NCI-H1930 (cell line): ENCODE measurements around the gene FABP2.
"Not testable (repeated sequence)": the region's sequence is repeated elsewhere in the genome, so short reads cannot be mapped to it uniquely, and the experiment has no call there.

ENCODE experiments used
- DNase-seq, 2 experiments: peaks; one replicate each; lab custom pipeline; 2025; lab: John Stamatoyannopoulos, UW

FABP2 gene

DNA sequence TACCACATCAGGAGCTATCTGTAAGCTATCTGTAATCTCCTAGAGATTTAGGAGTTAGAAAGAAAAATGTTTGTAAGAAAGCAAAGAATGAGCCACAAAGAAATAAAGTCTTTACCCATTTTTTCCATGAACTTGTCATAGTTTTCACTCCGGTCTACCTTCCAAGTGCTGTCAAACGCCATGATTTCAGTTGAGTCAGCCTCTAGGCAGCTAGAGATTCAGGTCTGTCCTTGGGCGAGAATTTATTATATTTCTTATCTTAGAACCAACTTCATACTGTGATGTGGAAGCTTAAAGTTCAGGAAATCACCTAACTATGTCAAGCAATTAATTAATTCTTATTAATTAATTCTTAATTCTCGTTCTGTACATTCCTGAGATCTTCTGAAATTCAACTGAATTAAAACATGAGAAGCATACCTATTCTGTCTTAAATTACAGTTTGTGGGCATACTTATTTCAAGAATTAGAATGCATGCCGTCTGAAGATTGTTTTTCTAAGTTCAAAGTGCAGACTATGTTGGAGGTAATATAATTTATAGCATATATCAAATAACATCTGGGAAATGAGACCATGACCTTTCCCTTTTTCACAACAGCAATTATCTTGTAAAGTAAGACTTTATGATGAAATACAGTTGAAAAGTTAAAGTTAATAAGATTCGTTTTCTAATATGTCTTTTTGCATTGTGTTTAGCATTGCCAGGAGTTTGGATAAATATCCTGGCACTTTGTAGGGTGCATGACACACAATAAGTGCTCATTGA, at the start of gene FABP2:
Gene FABP2 (minus strand): TSS at position 218 of the 767 bp plus-strand sequence. CDS start 36 bp downstream, at position 182.
- no peak for DNase-seq

GRCh38 chr4:119370951-119371683, 49.2 kb upstream of the FABP2 start:
- not testable (repeated sequence) for DNase-seq

- DNase-seq: not testable (repeated sequence)
Measured at GRCh38 chr4:119370392-119370791, 48.5 kb upstream of the FABP2 start.

DNA sequence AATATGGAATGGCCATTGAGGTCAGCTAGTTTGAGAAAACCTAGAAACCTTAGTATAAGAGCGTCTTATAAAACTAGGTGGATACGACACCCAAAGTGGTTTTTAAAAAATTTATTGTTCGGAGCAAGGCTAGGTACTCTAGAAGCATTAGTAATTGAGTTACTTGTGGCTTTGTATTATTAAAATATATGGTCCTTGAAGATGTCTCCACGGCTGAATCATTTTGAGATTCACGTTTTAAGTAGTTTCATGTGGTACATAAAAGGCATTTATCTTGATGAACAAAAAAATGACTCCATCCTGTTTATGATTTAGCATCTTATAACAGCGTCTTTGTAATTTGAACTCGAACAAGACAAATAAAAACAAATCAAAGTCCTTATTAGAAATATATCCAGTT, 44.9 kb upstream of the FABP2 start:
- not testable (repeated sequence) for DNase-seq

DNA sequence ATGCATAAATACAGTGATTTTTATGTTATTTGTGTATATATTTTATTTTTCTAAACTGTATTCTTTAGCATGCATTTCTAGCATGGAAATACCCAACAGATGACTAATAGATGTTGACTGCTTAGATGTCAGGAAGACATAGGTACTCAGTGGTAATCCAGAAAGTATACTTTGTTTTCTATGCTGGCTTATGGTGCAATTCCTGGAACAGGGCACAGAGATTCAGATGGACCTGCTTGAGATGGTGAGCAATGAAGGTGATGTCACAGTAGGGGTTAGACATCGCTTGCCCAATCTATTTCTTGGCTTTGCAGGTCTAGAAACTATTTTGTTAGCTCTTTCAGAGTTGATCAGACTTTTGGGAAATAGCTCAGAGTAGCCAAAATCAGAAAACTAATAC, 42.3 kb upstream of the FABP2 start:
- not testable (repeated sequence) for DNase-seq

DNA sequence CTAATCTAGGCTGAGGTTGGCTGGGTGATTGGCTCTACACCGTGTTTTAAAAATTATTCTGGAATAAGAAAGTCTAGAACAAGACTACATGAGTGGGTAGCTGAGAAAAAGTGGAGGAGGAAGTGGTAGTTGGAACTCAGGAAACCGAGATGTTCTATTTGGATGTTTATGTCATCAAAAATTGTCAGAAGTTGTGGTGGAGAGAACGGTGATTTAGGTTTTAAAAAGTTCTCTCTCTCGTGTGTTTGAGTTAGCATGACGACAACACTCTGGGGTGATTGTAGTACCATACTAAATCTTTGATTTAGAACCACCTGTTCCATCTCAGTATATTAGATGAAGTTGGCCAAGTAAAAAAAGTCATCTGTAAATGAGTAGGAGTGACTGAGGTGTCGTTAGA, 41.4 kb upstream of the FABP2 start:
- not testable (repeated sequence) for DNase-seq

DNA sequence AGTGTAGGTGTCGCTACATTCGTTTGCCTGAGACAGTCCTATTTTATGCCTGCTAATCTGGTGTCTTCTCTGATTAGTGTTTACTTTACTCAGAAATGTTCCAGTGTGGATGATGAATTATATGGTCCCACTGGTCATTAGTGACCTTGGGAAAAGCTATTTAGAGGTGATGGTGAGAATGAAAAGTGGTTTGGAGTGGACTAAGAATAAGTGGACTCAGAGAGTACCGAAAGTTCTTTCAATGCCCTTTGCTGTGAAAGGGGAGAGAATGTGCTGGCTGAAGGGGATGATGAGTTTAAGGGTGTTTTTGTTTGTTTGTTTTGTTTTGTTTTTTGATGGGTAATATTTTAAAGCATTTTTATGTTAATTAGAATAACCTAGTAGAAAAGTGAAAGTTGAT, 40.5 kb upstream of the FABP2 start:
- DNase-seq: not testable (repeated sequence)

DNA sequence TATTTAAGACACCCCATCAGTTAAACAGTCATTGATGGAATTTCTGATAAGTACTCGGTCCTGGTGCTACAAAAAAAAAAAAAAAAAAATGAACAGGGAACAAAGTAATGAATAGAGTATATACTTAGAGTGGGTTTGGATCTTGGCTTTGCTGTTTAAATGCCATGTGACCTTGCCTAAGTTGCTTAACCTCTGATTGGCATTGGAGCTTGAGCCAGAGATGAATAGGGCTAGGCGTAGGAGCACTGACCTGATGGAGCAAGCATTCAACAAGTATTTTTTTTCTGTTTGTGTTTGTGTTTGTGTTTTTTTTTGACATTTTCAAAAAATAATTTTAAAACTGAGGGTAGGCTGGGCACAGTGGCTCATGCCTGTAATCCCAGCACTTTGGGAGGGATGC, 37.9 kb upstream of the FABP2 start:
- not testable (repeated sequence) for DNase-seq

GRCh38 chr4:119356796-119357195, 34.9 kb upstream of the FABP2 start:
- DNase-seq: not testable (repeated sequence)

DNA sequence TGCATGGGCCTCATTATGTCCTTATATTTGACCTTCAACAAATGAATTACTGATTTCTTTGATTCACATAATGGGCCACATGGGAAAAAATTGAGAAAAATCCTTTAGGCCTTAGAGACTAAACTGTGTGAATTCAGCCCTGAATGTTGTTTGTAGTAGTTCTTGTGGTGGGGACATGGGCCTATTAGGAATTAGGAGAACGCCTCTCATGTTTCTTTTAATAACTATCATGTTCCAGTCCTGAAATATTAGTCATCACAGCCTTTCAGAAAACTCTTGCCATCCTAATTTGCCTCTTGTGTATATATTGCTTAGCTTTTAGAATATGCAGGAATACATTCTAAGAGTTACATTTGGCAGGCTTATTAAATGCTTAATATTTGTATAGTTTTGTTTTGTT, 34.1 kb upstream of the FABP2 start:
- not testable (repeated sequence) for DNase-seq

DNA sequence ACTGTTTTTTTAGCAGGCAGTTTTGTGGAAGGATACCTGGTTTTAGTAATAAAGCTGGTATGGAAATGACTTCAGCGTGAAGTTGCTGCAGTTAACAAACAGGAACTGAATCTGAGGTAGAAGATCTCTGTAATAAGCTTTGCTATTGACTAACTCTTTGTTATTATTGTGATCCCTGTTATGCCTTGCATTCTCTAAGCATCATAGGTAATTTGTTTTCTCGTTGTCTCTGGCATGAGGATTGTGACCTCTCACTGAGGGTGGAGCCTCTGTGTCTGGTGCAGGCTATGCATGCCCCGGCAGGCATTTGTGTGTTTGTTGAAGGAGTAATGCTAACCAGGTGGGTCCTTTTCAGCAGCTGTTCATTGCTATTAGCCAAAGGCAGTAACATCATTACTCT, 31.4 kb upstream of the FABP2 start:
- DNase-seq: peak; percentile 50 to 62

DNA sequence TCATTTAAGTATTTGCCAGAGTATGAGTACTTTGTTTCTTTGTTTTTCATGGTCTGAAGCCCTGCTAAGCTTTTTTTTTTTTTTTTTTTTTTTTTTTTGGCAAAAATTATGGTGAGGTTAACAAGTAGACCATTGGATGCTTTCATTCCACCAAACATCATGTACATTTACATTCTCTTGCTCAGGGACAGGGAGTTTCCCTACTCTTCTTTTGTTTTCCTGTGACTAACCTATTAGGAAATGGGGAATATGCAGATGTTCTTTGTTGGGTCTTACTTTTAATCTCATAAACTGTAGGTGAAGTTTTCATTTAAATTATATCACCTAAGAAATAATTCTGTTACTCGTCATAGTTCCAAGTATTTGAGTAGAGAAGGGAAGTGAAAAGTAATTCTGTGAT, 26.2 kb upstream of the FABP2 start:
- DNase-seq: not testable (repeated sequence)

DNA sequence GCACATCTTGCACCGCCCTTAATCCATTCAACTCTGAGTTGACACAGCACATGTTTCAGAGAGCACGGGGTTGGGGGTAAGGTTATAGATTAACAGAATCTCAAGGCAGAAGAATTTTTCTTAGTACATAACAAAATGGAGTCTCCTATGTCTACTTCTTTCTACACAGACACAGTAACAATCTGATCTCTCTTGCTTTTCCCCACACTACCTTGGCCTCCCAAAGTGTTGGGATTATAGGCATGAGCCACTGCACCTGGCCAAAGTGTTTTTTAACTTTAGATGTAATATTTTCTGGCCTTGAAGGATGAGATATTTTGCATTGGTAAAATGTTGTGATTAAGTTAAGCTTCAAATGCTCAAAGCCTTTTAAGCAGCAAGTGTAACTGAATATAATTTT, 21.4 kb upstream of the FABP2 start:
- DNase-seq: not testable (repeated sequence)

- DNase-seq: not testable (repeated sequence)
Measured at GRCh38 chr4:119339895-119340294, 18.0 kb upstream of the FABP2 start.

- no peak for DNase-seq
Measured at GRCh38 chr4:119337010-119337409, 15.1 kb upstream of the FABP2 start.

GRCh38 chr4:119336332-119336979, 14.5 kb upstream of the FABP2 start:
- not testable (repeated sequence) for DNase-seq

GRCh38 chr4:119329835-119330620, 8.1 kb upstream of the FABP2 start:
- no peak for DNase-seq

GRCh38 chr4:119328695-119329094, 6.8 kb upstream of the FABP2 start:
- DNase-seq: no peak

GRCh38 chr4:119317990-119318389, 3.9 kb downstream of the FABP2 start:
- DNase-seq: no peak

DNA sequence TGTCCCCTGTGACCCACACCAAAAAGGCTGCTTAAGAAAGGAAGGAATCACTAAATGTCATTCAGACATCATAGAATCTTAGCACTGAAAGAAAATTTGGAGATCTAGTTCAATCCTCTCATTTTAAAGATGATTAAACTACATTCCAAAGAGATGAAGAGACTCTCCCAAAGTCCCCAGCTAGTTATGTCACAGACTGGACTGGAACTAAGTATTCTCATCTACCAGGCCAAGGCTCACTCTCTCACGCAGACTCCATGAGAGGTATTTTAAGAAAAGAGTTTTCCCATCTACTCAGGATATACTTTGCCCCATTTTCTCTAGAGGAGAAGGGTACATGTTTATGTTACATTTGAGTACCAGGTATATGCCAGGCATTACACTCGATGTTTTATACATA, 6.9 kb downstream of the FABP2 start:
- DNase-seq: no peak

DNA sequence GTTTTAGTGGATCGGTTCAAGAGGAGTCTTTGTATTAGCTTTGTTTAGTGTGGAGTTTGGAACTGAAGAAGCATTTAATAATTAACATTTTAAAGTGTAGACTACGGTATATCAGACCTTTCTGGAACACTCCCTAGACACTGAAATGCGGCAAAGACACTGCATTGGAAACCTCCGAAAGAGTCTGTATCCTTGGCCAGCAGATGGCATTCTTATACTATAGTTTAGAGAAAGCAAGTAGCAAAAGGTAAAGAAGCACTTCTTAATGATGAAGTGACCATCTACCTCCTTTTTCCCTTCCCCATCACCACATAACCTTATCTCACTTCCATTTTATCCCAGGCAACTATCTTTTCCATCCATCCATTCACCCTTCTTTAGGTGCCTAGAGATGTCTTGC, 7.6 kb downstream of the FABP2 start:
- DNase-seq: peak; percentile 34 to 54

GRCh38 chr4:119313237-119313636, 8.7 kb downstream of the FABP2 start:
- no peak for DNase-seq
